CD4-positive, alpha-beta T cell (primary cell): ENCODE measurements around the gene SNORC. TPM values are rescaled to one million over a fixed set of nuclear protein-coding genes. Genes with fewer than 3 reads are reported as not detected.
"Not testable (repeated sequence)": the region's sequence is repeated elsewhere in the genome, so short reads cannot be mapped to it uniquely, and the experiment has no call there.

Experiments
- ATAC-seq: fragments of 200-7000 bp; cut with Tn5 transposase; one replicate; pipeline ENCODE4 v1.10.0; 2022; ENCODE audit warnings: mild to moderate bottlenecking; ENCODE audit not compliant: poor library complexity
- CTCF ChIA-PET: fragments of 350-600 bp; sonication (Branson Sonifier 250); formaldehyde crosslinking; loops from one replicate; lab custom pipeline; 2021; ENCODE audit warnings: antibody characterized with exemption, inconsistent platforms; lab: Charles Lee
- POLR2A ChIA-PET: fragments of 350-600 bp; sonication (Branson Sonifier 250); formaldehyde crosslinking; loops from one replicate; lab custom pipeline; 2021; ENCODE audit warnings: antibody characterized with exemption, inconsistent platforms; lab: Charles Lee
- DNase-seq, 14 experiments: peaks; one replicate each; pipeline ENCODE4 v3.0.0-alpha.2; 2013 to 2020; ENCODE audit warnings: mixed read lengths in 2 of 14
- H3K27ac ChIP-seq, 2 donors: one replicate each; pipeline versions ENCODE4 v1.5.1 to v1.7.0; 2013; ENCODE audit warnings: low read length in 2 of 2, low read depth in 1 of 2, mild to moderate bottlenecking in 1 of 2
- H3K27me3 ChIP-seq, 2 experiments: 1 replicate in 1 of 2; 2 replicates in 1 of 2; pipeline versions ENCODE4 v1.6.1 to v1.7.0; 2013; ENCODE audit warnings: low read length in 2 of 2, control low read depth in 1 of 2, mild to moderate bottlenecking in 1 of 2, moderate library complexity in 1 of 2; ENCODE audit not compliant: insufficient read depth in 2 of 2, control insufficient read depth in 1 of 2
- H3K36me3 ChIP-seq: one replicate; pipeline ENCODE4 v1.6.1; 2013; ENCODE audit warnings: low read length, control low read depth; ENCODE audit not compliant: insufficient read depth
- H3K4me1 ChIP-seq: one replicate; pipeline ENCODE4 v1.6.1; 2013; ENCODE audit warnings: low read length, control low read depth; ENCODE audit not compliant: insufficient read depth
- H3K4me3 ChIP-seq: one replicate; pipeline ENCODE4 v1.5.1; 2013; ENCODE audit warnings: mild to moderate bottlenecking, low read length, moderate library complexity
- H3K9me3 ChIP-seq, 2 experiments: 1 replicate in 1 of 2; 2 replicates in 1 of 2; pipeline versions ENCODE4 v1.6.1 to v1.7.0; 2013; ENCODE audit warnings: low read length in 2 of 2, mild to moderate bottlenecking in 2 of 2, control low read depth in 1 of 2, moderate library complexity in 1 of 2; ENCODE audit not compliant: control insufficient read depth in 1 of 2, insufficient read depth in 1 of 2
- H3K27ac Mint-ChIP-seq: one replicate; pipeline ENCODE4 v1.8.0; 2020; ENCODE audit warnings: mixed read lengths
- H3K27me3 Mint-ChIP-seq: one replicate; pipeline ENCODE4 v1.8.0; 2021; ENCODE audit warnings: mixed read lengths
- H3K36me3 Mint-ChIP-seq: one replicate; pipeline ENCODE4 v1.8.0; 2021; ENCODE audit warnings: low read depth, mixed read lengths
- H3K4me1 Mint-ChIP-seq: one replicate; pipeline ENCODE4 v1.8.0; 2021; ENCODE audit warnings: low read depth, mixed read lengths
- H3K4me3 Mint-ChIP-seq: one replicate; pipeline ENCODE4 v1.8.0; 2020; ENCODE audit warnings: mild to moderate bottlenecking, mixed read lengths
- H3K9me3 Mint-ChIP-seq: one replicate; pipeline ENCODE4 v1.8.0; 2020; ENCODE audit warnings: mixed read lengths
- intact Hi-C, 2 experiments: fragments of 100-400 bp; cut with DNase I in 1 of 2; cut with micrococcal nuclease in 1 of 2; formaldehyde crosslinking; loops; one replicate each; pipeline versions ENCODE4 v1.15.1 to v1.9.0; 2023 to 2025; cut with DNase I, micrococcal nuclease
- total RNA-seq, 174 experiments: library from RNA in 2 of 174; stranded (reverse) in 2 of 174; gene quantifications; one replicate each; pipeline ENCODE4 v1.2.3 and lab custom pipeline; 2021 to 2026
- TF ChIP-seq, protein P1 (sequence below): fragments of 200-600 bp; IDR thresholded peaks from one replicate; pipeline ENCODE4 v1.8.0; 2022; ENCODE audit warnings: antibody characterized with exemption, mild to moderate bottlenecking

Gene SNORC
- total RNA-seq, 2 experiments from 2014 or later: 1.2 TPM

DNA sequence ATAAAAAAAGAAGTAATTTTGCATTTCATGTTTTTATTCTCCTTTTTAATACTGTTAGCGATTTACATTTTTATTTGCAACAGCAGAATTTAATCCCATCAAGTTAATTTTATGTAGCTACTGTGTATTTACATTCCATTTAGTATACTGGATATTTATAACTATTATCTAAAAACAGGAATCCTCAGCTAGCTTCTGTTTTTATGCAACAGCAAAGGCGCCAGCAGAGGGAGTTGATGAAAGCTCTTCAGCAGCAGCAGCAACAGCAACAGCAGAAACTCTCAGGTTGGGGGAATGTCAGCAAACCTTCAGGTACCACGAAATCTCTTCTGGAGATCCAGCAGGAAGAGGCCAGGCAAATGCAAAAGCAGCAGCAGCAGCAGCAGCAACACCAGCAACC lies 26.2 kb upstream of the SNORC start:
- Mint-ChIP-seq H3K9me3 (no peaks in the 10 kb centered on the region), H3K27ac (no peak overlapping the region), H3K4me3 (no peak overlapping the region), H3K36me3 (peaks cover 87% of the 10 kb centered on the region), H3K27me3 (no peaks in the 10 kb centered on the region), H3K4me1 (peaks cover 15% of the 10 kb centered on the region)
- ChIA-PET POLR2A (no interaction called here), CTCF (interaction anchor here (0.7 kb wide), 1 partner anchor 407 kb away, joined by 3 read pairs; the partner anchor contains the start of gene ATG16L1)
- ATAC-seq (no peak), DNase-seq (no peak)
- Histone ChIP-seq H3K4me1 (no peaks in the 10 kb centered on the region), H3K36me3 (peaks cover 91% of the 10 kb centered on the region), H3K27me3 (no peaks in the 10 kb centered on the region), H3K27ac (no peak overlapping the region), H3K9me3 (no peaks in the 10 kb centered on the region), H3K4me3 (no peak overlapping the region)
- TF ChIP-seq, protein P1, sequence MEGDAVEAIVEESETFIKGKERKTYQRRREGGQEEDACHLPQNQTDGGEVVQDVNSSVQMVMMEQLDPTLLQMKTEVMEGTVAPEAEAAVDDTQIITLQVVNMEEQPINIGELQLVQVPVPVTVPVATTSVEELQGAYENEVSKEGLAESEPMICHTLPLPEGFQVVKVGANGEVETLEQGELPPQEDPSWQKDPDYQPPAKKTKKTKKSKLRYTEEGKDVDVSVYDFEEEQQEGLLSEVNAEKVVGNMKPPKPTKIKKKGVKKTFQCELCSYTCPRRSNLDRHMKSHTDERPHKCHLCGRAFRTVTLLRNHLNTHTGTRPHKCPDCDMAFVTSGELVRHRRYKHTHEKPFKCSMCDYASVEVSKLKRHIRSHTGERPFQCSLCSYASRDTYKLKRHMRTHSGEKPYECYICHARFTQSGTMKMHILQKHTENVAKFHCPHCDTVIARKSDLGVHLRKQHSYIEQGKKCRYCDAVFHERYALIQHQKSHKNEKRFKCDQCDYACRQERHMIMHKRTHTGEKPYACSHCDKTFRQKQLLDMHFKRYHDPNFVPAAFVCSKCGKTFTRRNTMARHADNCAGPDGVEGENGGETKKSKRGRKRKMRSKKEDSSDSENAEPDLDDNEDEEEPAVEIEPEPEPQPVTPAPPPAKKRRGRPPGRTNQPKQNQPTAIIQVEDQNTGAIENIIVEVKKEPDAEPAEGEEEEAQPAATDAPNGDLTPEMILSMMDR: no peak
- intact Hi-C loops: no loop called here

DNA sequence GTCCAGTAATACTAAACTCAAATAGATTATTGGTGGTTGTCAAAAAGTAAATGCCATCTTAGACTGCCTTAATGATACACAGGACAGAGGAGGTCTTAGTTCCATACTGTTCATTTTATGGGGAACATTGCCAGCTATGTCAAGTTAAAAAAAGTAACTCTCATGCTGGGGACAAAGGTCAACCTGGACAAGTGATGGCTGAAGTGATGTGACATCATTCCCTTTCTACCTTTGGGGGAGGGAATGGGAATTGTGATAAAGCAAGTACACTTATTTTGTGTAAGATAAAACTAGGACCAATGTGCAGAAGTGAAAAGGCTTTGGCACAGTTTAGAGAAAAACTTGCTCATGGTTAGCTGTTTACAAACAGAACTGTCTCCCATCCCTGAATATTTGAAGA lies 24.0 kb upstream of the SNORC start:
- no peaks in the 10 kb centered on the region for H3K4me1 ChIP-seq
- H3K27ac ChIP-seq: no peak overlapping the region
- no peaks in the 10 kb centered on the region for H3K9me3 ChIP-seq
- no peak overlapping the region for H3K4me3 ChIP-seq
- intact Hi-C loops: no loop called here
- POLR2A ChIA-PET: no interaction called here
- no peaks in the 10 kb centered on the region for H3K27me3 Mint-ChIP-seq
- TF ChIP-seq, protein P1: no peak
- ATAC-seq: no peak
- no peaks in the 10 kb centered on the region for H3K4me1 Mint-ChIP-seq
- no peak overlapping the region for H3K4me3 Mint-ChIP-seq
- H3K36me3 Mint-ChIP-seq: peaks cover 88% of the 10 kb centered on the region
- DNase-seq: no peak
- no peak overlapping the region for H3K27ac Mint-ChIP-seq
- no peaks in the 10 kb centered on the region for H3K27me3 ChIP-seq
- no peaks in the 10 kb centered on the region for H3K9me3 Mint-ChIP-seq
- CTCF ChIA-PET: no interaction called here
- H3K36me3 ChIP-seq: peaks cover 93% of the 10 kb centered on the region

DNA sequence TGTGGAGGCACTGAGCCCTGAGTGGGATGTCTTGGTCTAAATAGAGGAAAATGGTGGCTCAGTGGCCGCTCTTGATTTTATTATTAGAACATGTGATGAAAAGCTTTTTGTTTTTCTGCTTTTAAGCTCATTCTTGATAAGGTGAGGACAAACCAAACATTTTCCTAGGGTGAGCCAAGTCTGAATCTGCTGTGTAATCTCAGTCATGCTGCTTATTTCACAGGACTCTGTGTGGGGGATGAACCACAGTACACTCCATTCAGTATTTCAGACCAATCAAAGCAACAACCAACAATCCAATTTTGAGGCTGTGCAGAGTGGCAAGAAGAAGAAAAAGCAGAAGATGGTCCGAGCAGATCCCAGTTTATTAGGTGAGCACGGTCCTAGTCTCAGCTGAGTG lies 20.0 kb upstream of the SNORC start:
- DNase-seq (no peak), ATAC-seq (no peak)
- CTCF ChIA-PET: interaction anchor here (0.6 kb wide), 1 partner anchor 998 kb away, joined by 3 read pairs; no protein-coding TSS in a partner anchor
- H3K36me3 Mint-ChIP-seq: peaks cover 87% of the 10 kb centered on the region
- no peaks in the 10 kb centered on the region for H3K27me3 Mint-ChIP-seq
- intact Hi-C loops: loop anchor here (5.0 to 10.0 kb wide), 3 partner anchors 205 to 862 kb away; partner anchors contain the start of gene UGT1A5 (in 1 of the 2)
- Histone ChIP-seq H3K27me3 (no peaks in the 10 kb centered on the region), H3K9me3 (no peaks in the 10 kb centered on the region), H3K4me3 (no peak overlapping the region), H3K4me1 (no peaks in the 10 kb centered on the region), H3K36me3 (peaks cover 84% of the 10 kb centered on the region), H3K27ac (no peak overlapping the region)
- POLR2A ChIA-PET: no interaction called here
- no peak overlapping the region for H3K4me3 Mint-ChIP-seq
- H3K27ac Mint-ChIP-seq: no peak overlapping the region
- no peaks in the 10 kb centered on the region for H3K9me3 Mint-ChIP-seq
- H3K4me1 Mint-ChIP-seq: no peaks in the 10 kb centered on the region
- TF ChIP-seq, protein P1: no peak

DNA sequence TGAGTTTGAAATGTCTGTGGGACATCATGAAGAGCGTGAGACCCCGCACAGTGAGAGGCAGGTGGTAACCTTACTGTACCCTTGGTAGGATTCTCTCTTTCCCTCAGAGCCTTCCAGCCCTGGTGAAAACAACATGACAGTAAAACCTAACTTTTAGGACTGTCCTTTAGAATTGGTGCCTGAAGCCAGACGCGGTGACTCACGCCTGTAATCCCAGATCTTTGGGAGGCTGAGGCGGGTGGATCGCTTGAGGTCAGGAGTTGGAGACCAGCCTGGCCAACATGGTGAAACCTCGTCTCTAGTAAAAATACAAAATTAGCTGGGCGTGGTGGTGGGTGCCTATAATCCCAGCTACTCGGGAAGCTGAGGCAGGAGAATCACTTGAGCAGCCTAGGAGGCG lies 18.0 kb upstream of the SNORC start:
- DNase-seq, H3K27ac ChIP-seq, H3K4me1 ChIP-seq, H3K27ac Mint-ChIP-seq, POLR2A ChIA-PET, H3K4me1 Mint-ChIP-seq, H3K27me3 Mint-ChIP-seq, ATAC-seq, H3K9me3 ChIP-seq, H3K27me3 ChIP-seq, H3K4me3 Mint-ChIP-seq, H3K9me3 Mint-ChIP-seq, H3K4me3 ChIP-seq: not testable (repeated sequence)
- intact Hi-C loops: loop anchor here (5.0 to 10.0 kb wide), 3 partner anchors 203 to 860 kb away; partner anchors contain the start of gene UGT1A5 (in 1 of the 2)
- H3K36me3 Mint-ChIP-seq: peaks cover 90% of the 10 kb centered on the region
- peaks cover 79% of the 10 kb centered on the region for H3K36me3 ChIP-seq
- CTCF ChIA-PET: interaction anchor here (1.1 kb wide), 2 partner anchors 12 to 399 kb away, joined by 3 read pairs; partner anchors contain the start of gene ATG16L1
